Measurements from ENCODE around the gene NEK6. TPM values are rescaled to one million over a fixed set of nuclear protein-coding genes. Genes with fewer than 3 reads are reported as not detected.

NEK6 gene
- total and polyA plus RNA-seq, 9 of the 15 experiments (the other 6 are each of a cell fraction or from before 2014, with no cell fraction given): 3.1 to 19.0 (median 8.4) TPM

GRCh38 chr9:124365036-124365435 lies 107.3 kb downstream of the NEK6 start:
- no TSS peak for BruUV-seq (replicated peaks)
- no peaks in the 10 kb centered on the region for H3K9me3 ChIP-seq (replicated peaks; ENCODE audit: control insufficient read depth, insufficient read depth, low read depth, low read length)
- DNase-seq (ENCODE audit: extremely low read depth in 1 of 4, low spot score in 3 of 4) (no peak), ATAC-seq (no peak), FAIRE-seq (no peak)
- ChIA-PET POLR2A (interaction anchor here (0.6 to 1.0 kb wide), 2 partner anchors 24 to 270 kb away, joined by 3 to 4 read pairs; no protein-coding TSS in a partner anchor), CTCF (ENCODE audit: low intra/inter-chr PET ratio) (no interaction called here)
- H3K4me1 ChIP-seq (replicated peaks in 1 of 2; ENCODE audit: control insufficient read depth in 2 of 2, insufficient read depth in 2 of 2, low read length in 2 of 2): peaks cover 4 to 25% of the 10 kb centered on the region in 2 experiments
- peaks cover 47% of the 10 kb centered on the region; the same call in 2 of the 3 replicates for H3K36me3 ChIP-seq (ENCODE audit: control insufficient read depth, insufficient read depth, low read length)
- in situ Hi-C loops (cut with MboI): no loop called here
- no peaks in the 10 kb centered on the region for H3K27me3 ChIP-seq (ENCODE audit: control insufficient read depth in 2 of 2, insufficient read depth in 2 of 2, low read length in 2 of 2)
- H3K4me2 ChIP-seq (ENCODE audit: insufficient read depth, low read length): no peak overlapping the region
- peaks cover 4% of the 10 kb centered on the region for H3K9me1 ChIP-seq (ENCODE audit: control insufficient read depth, insufficient read depth, low read length)
- H3K4me3 ChIP-seq: no peak overlapping the region
- H3K79me2 ChIP-seq (ENCODE audit: control insufficient read depth, insufficient read depth, low read length): peaks cover 96% of the 10 kb centered on the region
- H3K27ac ChIP-seq (ENCODE audit: extremely low read depth, low read depth, low read length): no peak overlapping the region
- H4K20me1 ChIP-seq (replicated peaks; ENCODE audit: control insufficient read depth, insufficient read depth, low read length): peaks cover 36% of the 10 kb centered on the region
- H2AFZ ChIP-seq (ENCODE audit: low read depth, low read length): no peak overlapping the region
- WGBS (ENCODE audit: insufficient coverage, low coverage, missing lambda C conversion rate): 73% methylated on average over 8 of the region's 8 CpGs
- no peak overlapping the region for H3K9ac ChIP-seq (ENCODE audit: insufficient read depth in 1 of 2, low read depth in 2 of 2, low read length in 2 of 2)
- no peak for TF ChIP-seq SREBF1 (IDR thresholded peaks at IDR 0.05; ENCODE audit: borderline replicate concordance, low read depth, low read length)
- TF ChIP-seq TSC22D4 (tag; IDR thresholded peaks at IDR 0.05): no peak
- TF ChIP-seq TFAP4 (CRISPR knock-in tag; IDR thresholded peaks at IDR 0.05; ENCODE audit: borderline replicate concordance): no peak
- no peak for TF ChIP-seq RBM25 (IDR thresholded peaks at IDR 0.05; ENCODE audit: low read depth, low read length, severe bottlenecking)
- intact Hi-C loops (cut with micrococcal nuclease): no loop called here

Measured in K562 (cell line).